H1 (cell line): Measurements from ENCODE around the gene GJE1. TPM values are rescaled to one million over a fixed set of nuclear protein-coding genes. Genes with fewer than 3 reads are reported as not detected.

Experiments used
- CTCF ChIA-PET: fragments of 300-600 bp; sonication (Branson Sonifier 250); formaldehyde crosslinking; loops from one replicate; lab custom pipeline; 2021; ENCODE audit not compliant: partially characterized antibody; lab: Charles Lee
- POLR2A ChIA-PET: fragments of 300-600 bp; sonication (Branson Sonifier 250); formaldehyde crosslinking; loops from one replicate; lab custom pipeline; 2021; ENCODE audit warnings: inconsistent platforms; ENCODE audit not compliant: partially characterized antibody; lab: Charles Lee
- DNase-seq, 2 experiments: peaks; one replicate each; pipeline versions ENCODE4 v3.0.0 to v3.0.0-alpha.2; 2010 to 2022; ENCODE audit warnings: low spot score in 2 of 2, low read depth in 1 of 2, mixed read lengths in 1 of 2
- FAIRE-seq: peaks from 2 replicates; lab custom pipeline; 2011; peaks lifted over from hg19 to GRCh38; lab: Jason Lieb, UNC
- H2AFZ ChIP-seq: 2 replicates; pipeline ENCODE4 v1.8.1; 2012; ENCODE audit warnings: low read length, inconsistent platforms
- H2AK5ac ChIP-seq: 2 replicates; pipeline ENCODE4 v1.6.1; 2013; ENCODE audit warnings: low read depth, low read length
- H2BK120ac ChIP-seq: replicated peaks from 2 replicates; pipeline ENCODE3; 2013; ENCODE audit warnings: low read depth, low read length, inconsistent platforms
- H2BK12ac ChIP-seq: 2 replicates; pipeline ENCODE4 v1.6.1; 2013; ENCODE audit warnings: low read depth, low read length
- H2BK15ac ChIP-seq: 2 replicates; pipeline ENCODE4 v1.6.1; 2013; ENCODE audit warnings: low read length
- H2BK20ac ChIP-seq: 2 replicates; pipeline ENCODE4 v1.6.1; 2013; ENCODE audit warnings: low read length
- H2BK5ac ChIP-seq: 2 replicates; pipeline ENCODE4 v1.6.1; 2013; ENCODE audit warnings: low read depth, low read length
- H3K14ac ChIP-seq: 2 replicates; pipeline ENCODE4 v1.6.1; 2013; ENCODE audit warnings: inconsistent platforms; ENCODE audit not compliant: insufficient read length
- H3K18ac ChIP-seq: 2 replicates; pipeline ENCODE4 v1.6.1; 2013; ENCODE audit warnings: low read length; ENCODE audit errors: extremely low read depth
- H3K23ac ChIP-seq: 2 replicates; pipeline ENCODE4 v1.6.1; 2013; ENCODE audit warnings: inconsistent platforms; ENCODE audit not compliant: insufficient read length
- H3K23me2 ChIP-seq: 2 replicates; pipeline ENCODE4 v1.6.1; 2013; ENCODE audit warnings: low read depth, low read length
- H3K27ac ChIP-seq: 2 replicates; pipeline ENCODE4 v1.6.1; 2011; ENCODE audit warnings: low read depth, low read length, inconsistent platforms
- H3K27me3 ChIP-seq, 4 experiments: replicated peaks in 1 of 4; 1 replicate in 1 of 4; 2 replicates in 3 of 4; pipeline versions ENCODE4 v1.6.1 to v1.8.1; 2011 to 2013; ENCODE audit warnings: low read length in 3 of 4, mild to moderate bottlenecking in 3 of 4, inconsistent platforms in 2 of 4, mixed read lengths in 2 of 4, moderate library complexity in 1 of 4; ENCODE audit not compliant: control insufficient read depth in 3 of 4, insufficient read depth in 3 of 4; ENCODE audit errors: extremely low read depth in 1 of 4
- H3K36me3 ChIP-seq, 4 experiments: 2 replicates each; pipeline versions ENCODE4 v1.6.1 to v1.8.1; 2011 to 2013; ENCODE audit warnings: mild to moderate bottlenecking in 4 of 4, low read length in 3 of 4, moderate library complexity in 2 of 4, control low read depth in 1 of 4, inconsistent platforms in 1 of 4; ENCODE audit not compliant: insufficient read depth in 4 of 4, control insufficient read depth in 2 of 4
- H3K4ac ChIP-seq: replicated peaks from 2 replicates; pipeline ENCODE3; 2013; ENCODE audit warnings: low read length, low read depth, mixed read lengths, inconsistent platforms; ENCODE audit not compliant: insufficient read length
- H3K4me1 ChIP-seq, 4 experiments: replicated peaks in 1 of 4; 1 replicate in 1 of 4; 2 replicates in 3 of 4; pipeline versions ENCODE4 v1.6.1 to v1.8.1; 2011 to 2013; ENCODE audit warnings: low read length in 3 of 4, inconsistent platforms in 2 of 4, mixed read lengths in 1 of 4; ENCODE audit not compliant: insufficient read depth in 4 of 4, control insufficient read depth in 3 of 4
- H3K4me2 ChIP-seq, 2 experiments: 2 replicates each; pipeline versions ENCODE4 v1.6.1 to v1.8.1; 2011 to 2013; ENCODE audit warnings: low read depth in 2 of 2, low read length in 2 of 2, control low read depth in 1 of 2, inconsistent platforms in 1 of 2, mild to moderate bottlenecking in 1 of 2; ENCODE audit not compliant: insufficient read depth in 1 of 2
- H3K4me3 ChIP-seq, 4 experiments: fragments of 200-600, 300-600 bp in 1 of 4; sonication (generic), shearing (Covaris generic), sonication (Bioruptor Twin) in 1 of 4; 2 replicates each; pipeline versions ENCODE4 v1.5.1 to v1.8.1; 2011 to 2016; ENCODE audit warnings: low read length in 4 of 4, low read depth in 3 of 4, control low read depth in 2 of 4, inconsistent platforms in 2 of 4, mild to moderate bottlenecking in 2 of 4, mixed read lengths in 1 of 4, moderate library complexity in 1 of 4; ENCODE audit not compliant: insufficient read depth in 2 of 4; ENCODE audit errors: extremely low read depth in 1 of 4
- H3K56ac ChIP-seq: replicated peaks from 2 replicates; pipeline ENCODE3; 2013; ENCODE audit warnings: low read depth, mild to moderate bottlenecking, mixed read lengths, low read length, inconsistent platforms; ENCODE audit not compliant: insufficient read length
- H3K79me1 ChIP-seq: 2 replicates; pipeline ENCODE4 v1.6.1; 2013; ENCODE audit warnings: low read depth, low read length, control low read depth
- H3K79me2 ChIP-seq, 2 experiments: 2 replicates each; pipeline versions ENCODE4 v1.6.1 to v1.8.1; 2012 to 2013; ENCODE audit warnings: low read length in 2 of 2, mild to moderate bottlenecking in 2 of 2, inconsistent platforms in 1 of 2; ENCODE audit not compliant: insufficient read depth in 2 of 2, control insufficient read depth in 1 of 2
- H3K9ac ChIP-seq, 4 experiments: replicated peaks in 1 of 4; 1 replicate in 1 of 4; 2 replicates in 3 of 4; pipeline versions ENCODE4 v1.6.1 to v1.8.1; 2011 to 2013; ENCODE audit warnings: low read depth in 3 of 4, low read length in 3 of 4, control low read depth in 2 of 4, mild to moderate bottlenecking in 2 of 4, moderate library complexity in 2 of 4, inconsistent platforms in 1 of 4; ENCODE audit errors: extremely low read depth in 1 of 4
- H3K9me3 ChIP-seq, 2 experiments: 2 replicates each; pipeline versions ENCODE4 v1.6.1 to v1.8.1; 2012 to 2013; ENCODE audit warnings: mild to moderate bottlenecking in 2 of 2, moderate library complexity in 2 of 2, control low read depth in 1 of 2, inconsistent platforms in 1 of 2, low read depth in 1 of 2, low read length in 1 of 2, mixed read lengths in 1 of 2; ENCODE audit not compliant: insufficient read depth in 2 of 2
- H4K20me1 ChIP-seq, 2 experiments: replicated peaks in 1 of 2; 2 replicates each; pipeline versions ENCODE3 to v1.8.1; 2011 to 2013; ENCODE audit warnings: inconsistent platforms in 2 of 2, low read length in 2 of 2, mild to moderate bottlenecking in 1 of 2; ENCODE audit not compliant: insufficient read depth in 2 of 2, control insufficient read depth in 1 of 2
- H4K5ac ChIP-seq: 2 replicates; pipeline ENCODE4 v1.6.1; 2013; ENCODE audit warnings: low read length, low read depth, mixed read lengths, inconsistent platforms; ENCODE audit not compliant: insufficient read length
- H4K8ac ChIP-seq: 2 replicates; pipeline ENCODE4 v1.8.0; 2013; ENCODE audit warnings: mild to moderate bottlenecking, moderate library complexity, low read length, inconsistent platforms; ENCODE audit not compliant: insufficient read depth; ENCODE audit errors: extremely low read depth
- H4K91ac ChIP-seq: replicated peaks from 2 replicates; pipeline ENCODE3; 2013; ENCODE audit warnings: low read length, mixed read lengths, inconsistent platforms; ENCODE audit not compliant: insufficient read length
- CTCF ChIP-seq, 3 experiments: IDR thresholded peaks; 1 replicate in 2 of 3; 2 replicates in 1 of 3; pipeline versions ENCODE4 v1.5.1 to v1.6.1; 2011; ENCODE audit warnings: low read length in 3 of 3, mild to moderate bottlenecking in 3 of 3, inconsistent platforms in 2 of 3, low read depth in 1 of 3, moderate library complexity in 1 of 3; ENCODE audit not compliant: insufficient read depth in 1 of 3; ENCODE audit errors: control extremely low read depth in 1 of 3
- SUZ12 ChIP-seq: fragments of 200-600 bp; sonication (generic); IDR thresholded peaks from 2 replicates; pipeline ENCODE4 v1.6.1; 2012; ENCODE audit warnings: mild to moderate bottlenecking, inconsistent platforms, low read length, moderate library complexity, mixed read lengths
- WGBS, 2 experiments: shearing (Covaris generic) in 1 of 2; methylation state at CpG; one replicate each; pipeline versions ENCODE4 v1.1.6 to v1.1.7; 2013 to 2015; ENCODE audit warnings: low lambda C conversion rate in 2 of 2, mixed read lengths in 2 of 2, inconsistent platforms in 1 of 2, low coverage in 1 of 2, missing lambda C conversion rate in 1 of 2; ENCODE audit not compliant: insufficient replicate concordance in 2 of 2, insufficient coverage in 1 of 2, insufficient read length in 1 of 2; ENCODE audit errors: extremely low coverage in 1 of 2, missing lambda C conversion rate in 1 of 2; 5-methylcytosine and 5-hydroxymethylcytosine counted together
- polyA plus RNA-seq, 7 experiments: library from polyadenylated mRNA; depleted of rRNA in 3 of 7; stranded (reverse) in 5 of 7; unstranded in 2 of 7; fragments of >200 nt in 5 of 7; fragments of 200-250 nt in 2 of 7; gene quantifications; 1 replicate in 5 of 7; 2 replicates in 1 of 7; 4 replicates in 1 of 7; pipeline versions ENCODE4 v1.2.1 to v1.2.3, GENCODE V29; 2011 to 2013; ENCODE audit warnings: missing spikeins in 2 of 7, mixed read lengths in 2 of 7
- total RNA-seq: library from RNA; stranded (reverse); fragmentation: NEBNext Ultra II Directional; extraction: Animal tissue kit (Norgen Biotek cat#: 25700); gene quantifications from 2 replicates; pipeline ENCODE4 v1.2.1, GENCODE V29; 2021

GJE1 gene
- total and polyA plus RNA-seq, 2 of the 8 experiments (the other 6 are each of a cell fraction or from before 2014, with no cell fraction given), result not detected

GRCh38 chr6:142153196-142153595 lies 20.5 kb downstream of the GJE1 start:
- FAIRE-seq (no peak), DNase-seq (no peak)
- Histone ChIP-seq H3K9ac (no peak overlapping the region), H3K4me3 (no peak overlapping the region), H3K14ac (no peak overlapping the region), H3K9me3 (no peaks in the 10 kb centered on the region), H4K91ac (no peak overlapping the region), H3K36me3 (no peaks in the 10 kb centered on the region), H3K56ac (no peak overlapping the region), H2BK15ac (no peak overlapping the region), H2AK5ac (no peak overlapping the region)
- WGBS, 2 experiments, result 84% methylated on average over 2 of the region's 2 CpGs; no CpG with 5 or more reads in 1 of the 2 experiments
- TF ChIP-seq SUZ12 (no peak), CTCF (IDR thresholded peaks at IDR 0.05; ENCODE audit: control extremely low read depth in 1 of 3, insufficient read depth in 1 of 3, low read depth in 1 of 3, low read length in 3 of 3) (no peak)
- TF ChIP-seq, all 59 proteins: peak for 0
- Histone ChIP-seq H3K18ac (no peak overlapping the region), H3K23me2 (no peaks in the 10 kb centered on the region), H3K4me1 (peaks cover 0 to 8% (median 1%) of the 10 kb centered on the region in 4 experiments; a peak in 4 of 7 replicates), H4K8ac (no peak overlapping the region), H3K4ac (no peak overlapping the region), H2BK12ac (no peak overlapping the region), H4K20me1 (no peaks in the 10 kb centered on the region), H3K27ac (no peak overlapping the region), H3K23ac (no peak overlapping the region), H2AFZ (no peak overlapping the region), H2BK5ac (no peak overlapping the region), H3K79me1 (no peaks in the 10 kb centered on the region), H3K27me3 (no peaks in the 10 kb centered on the region), H3K4me2 (no peak overlapping the region), H2BK20ac (no peak overlapping the region), H4K5ac (no peak overlapping the region), H2BK120ac (no peak overlapping the region), H3K79me2 (peaks cover 0 to 93% of the 10 kb centered on the region in 2 experiments)
- POLR2A ChIA-PET, result no interaction called here
- CTCF ChIA-PET, result interaction anchor here (0.6 kb wide), 1 partner anchor 503 kb away, joined by 3 read pairs; no protein-coding TSS in a partner anchor
